Skeletal muscle satellite cell (primary cell): ENCODE measurements around the gene GTF3C5.
A peak's percentile ranks its signal among the peaks of the same experiment; 100 is the strongest.

Source experiments
- H3K27me3 ChIP-seq: 2 replicates; pipeline ENCODE4 v1.7.0; 2013; ENCODE audit warnings: low read length; ENCODE audit not compliant: control insufficient read depth, insufficient read depth
- H3K36me3 ChIP-seq: 2 replicates; pipeline ENCODE4 v1.7.0; 2013; ENCODE audit warnings: mild to moderate bottlenecking, control low read depth, low read length; ENCODE audit not compliant: insufficient read depth
- H3K4me1 ChIP-seq: 2 replicates; pipeline ENCODE4 v1.7.0; 2013; ENCODE audit warnings: low read length; ENCODE audit not compliant: control insufficient read depth, insufficient read depth
- H3K4me2 ChIP-seq: 2 replicates; pipeline ENCODE4 v1.7.0; 2013; ENCODE audit warnings: mild to moderate bottlenecking, low read length
- H3K4me3 ChIP-seq: 2 replicates; pipeline ENCODE4 v1.7.0; 2013; ENCODE audit warnings: low read length
- H3K9ac ChIP-seq: 2 replicates; pipeline ENCODE4 v1.7.0; 2013; ENCODE audit warnings: mild to moderate bottlenecking, low read depth, low read length, moderate library complexity
- H3K9me3 ChIP-seq: replicated peaks from 2 replicates; pipeline ENCODE4 v1.7.0; 2013; ENCODE audit warnings: mild to moderate bottlenecking, control low read depth, low read length

Gene GTF3C5

DNA sequence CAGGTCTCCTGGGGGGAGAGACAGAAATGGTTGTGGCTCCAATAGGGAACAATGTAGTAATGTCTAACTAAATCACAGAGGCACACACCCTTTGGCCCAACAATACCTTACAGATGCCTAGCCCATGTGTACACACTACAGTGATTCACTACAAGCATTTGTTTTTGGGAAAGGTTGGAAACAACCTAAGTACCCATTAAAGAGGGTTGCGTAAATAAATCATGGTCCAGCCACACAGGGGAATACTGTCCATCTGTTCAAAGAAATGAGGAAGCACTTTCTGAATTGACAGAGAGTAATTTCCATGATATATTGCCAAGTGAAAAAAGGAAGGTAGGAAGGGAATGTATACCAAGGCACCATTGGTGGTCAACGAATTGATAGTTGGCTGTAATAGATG, 22.0 kb upstream of the GTF3C5 start:
- Histone ChIP-seq H3K9me3 (no peaks in the 10 kb centered on the region), H3K36me3 (no peaks in the 10 kb centered on the region), H3K9ac (no peak overlapping the region), H3K4me3 (no peak overlapping the region), H3K4me2 (no peak overlapping the region), H3K27me3 (peaks cover 42% of the 10 kb centered on the region), H3K4me1 (no peaks in the 10 kb centered on the region)

- H3K9me3 ChIP-seq = no peaks in the 10 kb centered on the region
- H3K4me2 ChIP-seq = no peak overlapping the region
- no peak overlapping the region for H3K9ac ChIP-seq
- no peak overlapping the region for H3K4me3 ChIP-seq
- peaks cover 38% of the 10 kb centered on the region for H3K27me3 ChIP-seq
- no peaks in the 10 kb centered on the region for H3K4me1 ChIP-seq
- H3K36me3 ChIP-seq = no peaks in the 10 kb centered on the region
These were observed 20.8 kb upstream of the GTF3C5 start for GRCh38 chr9:133009906-133010582.

- H3K4me3 ChIP-seq = no peak overlapping the region
- H3K27me3 ChIP-seq = peaks cover 24% of the 10 kb centered on the region
- no peak overlapping the region for H3K9ac ChIP-seq
- H3K4me2 ChIP-seq = no peak overlapping the region
- H3K4me1 ChIP-seq = no peaks in the 10 kb centered on the region
- no peaks in the 10 kb centered on the region for H3K9me3 ChIP-seq
- no peaks in the 10 kb centered on the region for H3K36me3 ChIP-seq
These were observed 16.1 kb upstream of the GTF3C5 start for GRCh38 chr9:133014696-133015095.

- no peak overlapping the region for H3K4me3 ChIP-seq
- H3K27me3 ChIP-seq = peaks cover 6% of the 10 kb centered on the region
- no peak overlapping the region for H3K4me2 ChIP-seq
- H3K9ac ChIP-seq = no peak overlapping the region
- no peaks in the 10 kb centered on the region for H3K36me3 ChIP-seq
- no peaks in the 10 kb centered on the region for H3K9me3 ChIP-seq
- no peaks in the 10 kb centered on the region for H3K4me1 ChIP-seq
These were observed 7.5 kb upstream of the GTF3C5 start for GRCh38 chr9:133023117-133023890.

- Histone ChIP-seq H3K9me3 (no peaks in the 10 kb centered on the region), H3K4me2 (no peak overlapping the region)
These were observed 4.4 kb upstream of the GTF3C5 start for GRCh38 chr9:133026426-133026825.

DNA sequence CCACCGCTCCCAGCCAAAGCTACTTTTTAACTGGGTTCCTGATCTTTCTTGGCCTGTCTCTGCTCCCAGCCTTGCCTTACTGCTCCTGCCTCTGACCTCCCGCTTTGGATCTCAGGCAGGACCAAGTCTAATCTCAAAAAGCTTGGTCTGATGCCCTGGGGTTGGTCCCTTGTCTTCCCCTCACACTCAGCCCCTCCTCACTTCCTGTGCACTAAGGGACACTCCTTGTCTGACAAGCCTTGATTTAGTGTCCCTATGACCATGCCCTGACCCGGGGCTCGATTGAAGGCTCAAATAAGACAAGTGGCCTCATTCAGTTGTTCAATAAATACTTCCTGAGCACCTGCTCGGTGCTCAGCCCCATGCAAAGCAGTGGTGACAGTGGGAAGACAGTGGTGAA, 3.7 kb upstream of the GTF3C5 start:
- Histone ChIP-seq H3K36me3 (no peaks in the 10 kb centered on the region), H3K4me2 (no peak overlapping the region), H3K9ac (no peak overlapping the region), H3K4me3 (no peak overlapping the region), H3K4me1 (peaks cover 9% of the 10 kb centered on the region), H3K27me3 (no peaks in the 10 kb centered on the region), H3K9me3 (no peaks in the 10 kb centered on the region)

More at GRCh38 chr9:133026426-133026825, 4.4 kb upstream of the GTF3C5 start:
- Histone ChIP-seq H3K9ac (no peak overlapping the region), H3K4me1 (peaks cover 6% of the 10 kb centered on the region), H3K27me3 (peaks cover 1% of the 10 kb centered on the region), H3K36me3 (no peaks in the 10 kb centered on the region), H3K4me3 (no peak overlapping the region)

DNA sequence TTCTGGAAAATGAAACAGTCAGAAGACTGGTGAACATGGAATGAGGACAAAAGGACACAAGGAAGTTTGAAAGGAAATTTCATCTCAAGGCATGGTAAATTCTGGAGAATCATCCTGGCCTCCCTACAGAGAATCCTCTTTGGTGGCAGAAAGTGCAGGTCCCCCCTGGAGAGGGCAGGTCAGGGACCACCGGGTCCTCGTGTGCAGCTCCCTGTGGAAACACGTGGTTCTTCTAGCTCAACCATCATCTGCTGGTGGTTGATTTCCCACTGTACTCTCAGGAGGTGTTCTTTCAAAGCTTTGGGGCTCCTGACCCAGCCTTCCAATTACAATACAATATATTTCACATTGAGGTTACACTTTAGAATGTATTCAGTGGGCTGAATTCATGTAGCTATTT, 2.6 kb upstream of the GTF3C5 start:
- Histone ChIP-seq H3K27me3 (no peaks in the 10 kb centered on the region), H3K4me2 (no peak overlapping the region), H3K9me3 (no peaks in the 10 kb centered on the region), H3K4me1 (peaks cover 9% of the 10 kb centered on the region), H3K36me3 (peaks cover 2% of the 10 kb centered on the region), H3K9ac (no peak overlapping the region), H3K4me3 (no peak overlapping the region)

DNA sequence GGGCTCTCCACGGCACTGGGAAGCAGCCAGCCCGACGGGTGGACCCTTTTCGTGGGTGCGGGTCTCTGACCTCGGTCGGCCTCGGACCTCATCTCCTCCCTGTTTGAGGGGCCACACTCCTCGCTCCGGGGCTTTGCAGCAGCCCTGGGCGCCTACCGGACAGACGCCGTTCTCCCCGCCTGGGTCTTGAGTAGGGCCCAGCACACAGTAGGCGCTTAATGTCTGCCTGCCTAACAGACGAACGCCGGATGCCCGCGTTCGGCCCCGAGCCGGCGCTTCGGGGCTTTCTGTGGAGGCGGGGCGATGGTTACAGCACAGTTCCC, 842 bp upstream of the GTF3C5 start:
- H3K4me1 ChIP-seq = peaks cover 9% of the 10 kb centered on the region

DNA sequence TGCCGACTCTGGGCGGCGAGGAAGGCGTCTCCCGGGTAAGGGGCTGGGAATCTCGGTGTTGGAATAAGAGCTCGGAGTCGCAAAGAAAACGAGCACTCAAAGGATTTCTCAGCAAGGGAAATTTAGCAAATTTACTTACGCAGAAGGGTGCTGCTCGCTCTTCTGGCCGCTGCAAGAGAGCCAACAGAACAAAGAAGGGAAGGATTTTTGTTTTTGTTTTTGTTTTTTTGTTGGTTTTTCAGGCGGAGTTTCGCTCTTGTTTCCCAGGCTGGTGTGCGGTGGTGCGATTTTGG, 279 bp downstream of the GTF3C5 start:
- Histone ChIP-seq H3K4me1 (peaks cover 9% of the 10 kb centered on the region), H3K9ac (peak overlapping the region; percentile 99), H3K4me3 (peak overlapping the region; percentile 97), H3K9me3 (no peaks in the 10 kb centered on the region), H3K36me3 (peaks cover 7% of the 10 kb centered on the region), H3K4me2 (peak overlapping the region; percentile 84), H3K27me3 (no peaks in the 10 kb centered on the region)

More for the DNA sequence above, 842 bp upstream of the GTF3C5 start:
- H3K36me3 ChIP-seq = peaks cover 7% of the 10 kb centered on the region
- H3K4me3 ChIP-seq = peak overlapping the region; percentile 84
- peak overlapping the region; percentile 96 for H3K4me2 ChIP-seq
- H3K9me3 ChIP-seq = no peaks in the 10 kb centered on the region
- H3K27me3 ChIP-seq = no peaks in the 10 kb centered on the region
- peak overlapping the region; percentile 99 for H3K9ac ChIP-seq

- no peaks in the 10 kb centered on the region for H3K27me3 ChIP-seq
- H3K4me1 ChIP-seq = peaks cover 9% of the 10 kb centered on the region
- H3K36me3 ChIP-seq = peaks cover 7% of the 10 kb centered on the region
- no peaks in the 10 kb centered on the region for H3K9me3 ChIP-seq
- peak overlapping the region; percentile 84 for H3K4me2 ChIP-seq
- H3K4me3 ChIP-seq = peak overlapping the region; percentile 97
- H3K9ac ChIP-seq = peak overlapping the region; percentile 99
These were observed 707 bp downstream of the GTF3C5 start for GRCh38 chr9:133031496-133031911.

GRCh38 chr9:133032171-133032570, 1.4 kb downstream of the GTF3C5 start:
- peak overlapping the region; percentile 84 for H3K4me2 ChIP-seq
- H3K4me1 ChIP-seq = peaks cover 9% of the 10 kb centered on the region
- no peaks in the 10 kb centered on the region for H3K27me3 ChIP-seq
- H3K9me3 ChIP-seq = no peaks in the 10 kb centered on the region
- H3K4me3 ChIP-seq = peak overlapping the region; percentile 97
- peaks cover 10% of the 10 kb centered on the region for H3K36me3 ChIP-seq
- H3K9ac ChIP-seq = no peak overlapping the region

DNA sequence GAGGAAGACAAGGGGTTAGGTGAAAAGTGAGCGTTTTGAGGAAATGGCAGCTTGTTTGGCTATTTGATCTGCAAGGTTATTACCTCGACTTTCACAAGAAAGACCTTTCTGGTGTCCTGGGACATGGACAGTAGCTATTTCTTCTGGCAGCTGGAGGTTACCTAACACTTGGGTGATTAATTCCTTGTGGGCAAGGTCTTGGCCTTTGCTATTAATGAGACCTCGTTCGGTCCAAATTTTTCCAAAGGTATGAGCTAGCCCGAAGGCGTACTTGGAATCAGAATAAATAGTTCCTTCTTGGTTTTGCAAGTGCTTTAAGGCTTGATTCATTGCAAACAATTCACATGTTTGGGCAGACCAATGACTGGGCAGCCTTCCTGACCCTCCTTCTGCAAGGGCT, 4.9 kb downstream of the GTF3C5 start:
- H3K9ac ChIP-seq = no peak overlapping the region
- peaks cover 4% of the 10 kb centered on the region for H3K4me1 ChIP-seq

More for the DNA sequence above, 4.9 kb downstream of the GTF3C5 start:
- H3K4me3 ChIP-seq = no peak overlapping the region
- no peak overlapping the region for H3K4me2 ChIP-seq
- peaks cover 10% of the 10 kb centered on the region for H3K36me3 ChIP-seq
- H3K9me3 ChIP-seq = no peaks in the 10 kb centered on the region
- no peaks in the 10 kb centered on the region for H3K27me3 ChIP-seq
